IMR-90 (cell line): ENCODE measurements around the gene CD2AP. TPM values are rescaled to one million over a fixed set of nuclear protein-coding genes. Genes with fewer than 3 reads are reported as not detected.

ENCODE experiments used
- ATAC-seq: fragments of 200-7000 bp; cut with Tn5 transposase; 2 replicates; pipeline ENCODE4 v1.9.1; 2020; ENCODE audit warnings: low read depth, mild to moderate bottlenecking, moderate library complexity
- BruUV-seq: library from RNA; stranded (reverse); fragments of 400-500 nt; replicated peaks from 2 replicates; lab custom pipeline; 2021; lab: Mats Ljungman, UMichigan
- CTCF ChIA-PET: fragments of 300-600 bp; formaldehyde crosslinking; extraction: SDS; loops from one replicate; lab custom pipeline; 2021; ENCODE audit warnings: antibody characterized with exemption; lab: Yijun Ruan, JAX
- POLR2A ChIA-PET: fragments of 300-600 bp; sonication (Branson Sonifier 250); formaldehyde crosslinking; loops from one replicate; lab custom pipeline; 2022; ENCODE audit warnings: antibody characterized with exemption; ENCODE audit not compliant: unreplicated experiment; lab: Charles Lee
- DNase-seq: peaks from one replicate; pipeline ENCODE4 v3.0.0; 2013
- H2AFZ ChIP-seq: replicated peaks from 2 replicates; pipeline ENCODE3; 2013; ENCODE audit warnings: low read length, mild to moderate bottlenecking; ENCODE audit not compliant: poor library complexity
- H2AK5ac ChIP-seq: 2 replicates; pipeline ENCODE4 v1.6.1; 2013; ENCODE audit warnings: low read depth, low read length, inconsistent platforms
- H2AK9ac ChIP-seq: replicated peaks from 2 replicates; pipeline ENCODE3; 2013; ENCODE audit warnings: mild to moderate bottlenecking, low read depth, low read length, moderate library complexity; ENCODE audit not compliant: poor library complexity
- H2BK120ac ChIP-seq: 2 replicates; pipeline ENCODE4 v1.6.1; 2013; ENCODE audit warnings: low read depth, low read length, inconsistent platforms
- H2BK15ac ChIP-seq: 3 replicates; pipeline ENCODE4 v1.6.1; 2013; ENCODE audit warnings: low read depth, low read length, inconsistent platforms
- H2BK20ac ChIP-seq: 2 replicates; pipeline ENCODE4 v1.6.1; 2013; ENCODE audit warnings: low read depth, mild to moderate bottlenecking, inconsistent platforms, low read length, moderate library complexity
- H2BK5ac ChIP-seq: 2 replicates; pipeline ENCODE4 v1.6.1; 2013; ENCODE audit warnings: mild to moderate bottlenecking, low read depth, low read length, inconsistent platforms; ENCODE audit not compliant: poor library complexity, severe bottlenecking
- H3K14ac ChIP-seq: replicated peaks from 2 replicates; pipeline ENCODE4 v1.6.1; 2013; ENCODE audit warnings: low read depth, low read length, inconsistent platforms
- H3K18ac ChIP-seq: 2 replicates; pipeline ENCODE4 v1.6.1; 2013; ENCODE audit warnings: low read depth, low read length, control low read depth
- H3K23ac ChIP-seq: 2 replicates; pipeline ENCODE4 v1.6.1; 2013; ENCODE audit warnings: low read depth, low read length, inconsistent platforms
- H3K27ac ChIP-seq: 2 replicates; pipeline ENCODE4 v1.5.1; 2013; ENCODE audit warnings: mild to moderate bottlenecking, control low read depth, low read length; ENCODE audit not compliant: insufficient read depth
- H3K27me3 ChIP-seq: 2 replicates; pipeline ENCODE4 v1.6.1; 2013; ENCODE audit warnings: low read length; ENCODE audit not compliant: control insufficient read depth, insufficient read depth
- H3K36me3 ChIP-seq: 2 replicates; pipeline ENCODE4 v1.6.1; 2013; ENCODE audit warnings: low read length, mixed read lengths; ENCODE audit not compliant: control insufficient read depth, insufficient read depth
- H3K4ac ChIP-seq: 2 replicates; pipeline ENCODE4 v1.6.1; 2013; ENCODE audit warnings: low read depth, low read length, inconsistent platforms
- H3K4me1 ChIP-seq: 2 replicates; pipeline ENCODE4 v1.6.1; 2013; ENCODE audit warnings: low read length, mixed read lengths; ENCODE audit not compliant: control insufficient read depth, insufficient read depth
- H3K4me2 ChIP-seq: 2 replicates; pipeline ENCODE4 v1.6.1; 2013; ENCODE audit warnings: low read depth, mild to moderate bottlenecking, control low read depth, low read length, moderate library complexity
- H3K4me3 ChIP-seq: 2 replicates; pipeline ENCODE4 v1.5.1; 2013; ENCODE audit warnings: low read depth, mild to moderate bottlenecking, control low read depth, low read length, moderate library complexity; ENCODE audit not compliant: insufficient read depth
- H3K56ac ChIP-seq: 2 replicates; pipeline ENCODE4 v1.6.1; 2013; ENCODE audit warnings: low read length, inconsistent platforms; ENCODE audit not compliant: insufficient read depth; ENCODE audit errors: extremely low read depth
- H3K79me1 ChIP-seq, 2 experiments: 2 replicates each; pipeline ENCODE4 v1.6.1; 2013; ENCODE audit warnings: low read length in 2 of 2, inconsistent platforms in 1 of 2, low read depth in 1 of 2
- H3K9ac ChIP-seq: 2 replicates; pipeline ENCODE4 v1.6.1; 2013; ENCODE audit warnings: low read depth, low read length, control low read depth
- H3K9me1 ChIP-seq: 2 replicates; pipeline ENCODE4 v1.6.1; 2013; ENCODE audit warnings: low read length, inconsistent platforms; ENCODE audit not compliant: insufficient read depth
- H3K9me3 ChIP-seq: 2 replicates; pipeline ENCODE4 v1.6.1; 2013; ENCODE audit warnings: low read length; ENCODE audit not compliant: control insufficient read depth, insufficient read depth
- H4K20me1 ChIP-seq: 2 replicates; pipeline ENCODE4 v1.6.1; 2013; ENCODE audit warnings: low read length, inconsistent platforms; ENCODE audit not compliant: insufficient read depth
- H4K5ac ChIP-seq: 2 replicates; pipeline ENCODE4 v1.6.1; 2013; ENCODE audit warnings: mild to moderate bottlenecking, low read depth, low read length, control low read depth
- H4K8ac ChIP-seq, 2 experiments: 2 replicates each; pipeline ENCODE4 v1.6.1; 2013; ENCODE audit warnings: low read depth in 2 of 2, low read length in 2 of 2, control low read depth in 1 of 2, inconsistent platforms in 1 of 2
- H4K91ac ChIP-seq: 2 replicates; pipeline ENCODE4 v1.6.1; 2013; ENCODE audit warnings: low read depth, low read length, inconsistent platforms; ENCODE audit not compliant: insufficient read depth
- CEBPB ChIP-seq: IDR thresholded peaks from 2 replicates; pipeline ENCODE4 v1.6.1; 2012; ENCODE audit warnings: low read depth, low read length, improper control_type of control experiment
- CHD1 ChIP-seq: IDR thresholded peaks from 2 replicates; pipeline ENCODE4 v1.6.1; 2012; ENCODE audit warnings: low read depth, low read length, improper control_type of control experiment
- RFX5 ChIP-seq: IDR thresholded peaks from 2 replicates; pipeline ENCODE4 v1.8.0; 2012; ENCODE audit warnings: low read depth, mild to moderate bottlenecking, low read length, moderate library complexity
- WGBS, 2 experiments: methylation state at CpG; one replicate each; pipeline versions ENCODE4 v1.1.5 to v1.1.7; 2013; ENCODE audit warnings: missing lambda C conversion rate in 2 of 2; ENCODE audit not compliant: insufficient read length in 1 of 2; ENCODE audit errors: extremely low coverage in 2 of 2; 5-methylcytosine and 5-hydroxymethylcytosine counted together
- dilution Hi-C: fragments of 300-500 bp; cut with HindIII; formaldehyde crosslinking; loops from one replicate; pipeline ENCODE4 v1.14.3; 2018; ENCODE audit warnings: low sequenced_read_pairs; ENCODE audit not compliant: unreplicated experiment
- in situ Hi-C: fragments of 300-500 bp; cut with MboI; formaldehyde crosslinking; loops from 3 replicates; pipeline ENCODE4 v1.14.3; 2019; ENCODE audit warnings: low sequenced_read_pairs, inconsistent platforms, mixed read lengths
- intact Hi-C: fragments of 100-400 bp; cut with micrococcal nuclease; formaldehyde crosslinking; loops from 2 replicates; pipeline ENCODE4 v1.10.0; 2022
- polyA plus RNA-seq, 3 experiments: library from polyadenylated mRNA; depleted of rRNA; stranded (reverse); fragments of >200 nt; gene quantifications; 2 replicates each; pipeline ENCODE4 v1.2.3, GENCODE V29; 2012; ENCODE audit warnings: low replicate concordance in 1 of 3
- total RNA-seq: library from RNA; depleted of rRNA; stranded (reverse); fragments of >200 nt; gene quantifications from 2 replicates; pipeline ENCODE4 v1.2.3, GENCODE V29; 2012

Gene CD2AP
- total and polyA plus RNA-seq, 2 of the 4 experiments (the other 2 are of a cell fraction) = 5.3 to 7.5 TPM

GRCh38 chr6:47626782-47627181, 149.2 kb downstream of the CD2AP start:
- no peaks in the 10 kb centered on the region for H3K9me3 ChIP-seq
- dilution Hi-C loops = no loop called here
- DNase-seq (no peak), ATAC-seq (no peak)
- CTCF ChIA-PET = no interaction called here
- no peak overlapping the region for H2BK120ac ChIP-seq
- no peak overlapping the region for H3K4me3 ChIP-seq
- in situ Hi-C loops = no loop called here
- no CpG with 5 or more reads among the region's 2 CpGs for WGBS, 2 experiments
- H3K36me3 ChIP-seq = peaks cover 6% of the 10 kb centered on the region
- H3K79me1 ChIP-seq = no peaks in the 10 kb centered on the region
- H4K91ac ChIP-seq = no peak overlapping the region
- H3K4me1 ChIP-seq = no peaks in the 10 kb centered on the region
- intact Hi-C loops = loop anchor here (1.0 kb wide), 1 partner anchor 212 kb away; no protein-coding TSS in a partner anchor
- no TSS peak for BruUV-seq
- no peak overlapping the region for H2BK20ac ChIP-seq
- no peak overlapping the region for H4K8ac ChIP-seq
- no peak overlapping the region for H2BK5ac ChIP-seq
- TF ChIP-seq CEBPB (peak; percentile 44; the same call in 1 of the 2 replicates), CHD1 (no peak), RFX5 (no peak)
- H3K18ac ChIP-seq = no peak overlapping the region
- H3K27ac ChIP-seq = no peak overlapping the region
- no peak overlapping the region for H2BK15ac ChIP-seq
- no peaks in the 10 kb centered on the region for H3K27me3 ChIP-seq
- no peaks in the 10 kb centered on the region for H4K20me1 ChIP-seq
- H3K9me1 ChIP-seq = no peaks in the 10 kb centered on the region
- H3K4ac ChIP-seq = no peak overlapping the region
- H2AK5ac ChIP-seq = no peak overlapping the region
- no peak overlapping the region for H2AFZ ChIP-seq
- POLR2A ChIA-PET = no interaction called here
- no peak overlapping the region for H3K9ac ChIP-seq
- no peak overlapping the region for H3K23ac ChIP-seq
- H4K5ac ChIP-seq = no peak overlapping the region
- H3K14ac ChIP-seq = no peak overlapping the region
- no peak overlapping the region for H2AK9ac ChIP-seq
- no peak overlapping the region for H3K4me2 ChIP-seq
- H3K56ac ChIP-seq = no peak overlapping the region
